GM19193 (cell line): Measurements from ENCODE around the gene ERVFRD-1.

Source experiments
- POLR2A ChIP-seq: IDR thresholded peaks from 4 replicates; pipeline ENCODE4 v1.6.1; 2011; ENCODE audit not compliant: insufficient read depth, insufficient read length; ENCODE audit errors: extremely low read depth

The ERVFRD-1 gene

GRCh38 chr6:11108726-11109125, 2.8 kb downstream of the ERVFRD-1 start:
- no peak for TF ChIP-seq POLR2A

- no peak for TF ChIP-seq POLR2A
Measured at GRCh38 chr6:11103065-11103464, 8.5 kb downstream of the ERVFRD-1 start.

- TF ChIP-seq POLR2A, result no peak
Measured at GRCh38 chr6:11101417-11101816, 10.1 kb downstream of the ERVFRD-1 start.

- TF ChIP-seq POLR2A, result no peak
Measured at GRCh38 chr6:11098004-11098403, 13.5 kb downstream of the ERVFRD-1 start.

- TF ChIP-seq POLR2A, result no peak
Measured at GRCh38 chr6:11097476-11097875, 14.0 kb downstream of the ERVFRD-1 start.

GRCh38 chr6:11096109-11096508, 15.4 kb downstream of the ERVFRD-1 start:
- TF ChIP-seq POLR2A, result no peak

GRCh38 chr6:11094941-11095340, 16.6 kb downstream of the ERVFRD-1 start:
- TF ChIP-seq POLR2A, result no peak

GRCh38 chr6:11094411-11094851, 17.1 kb downstream of the ERVFRD-1 start:
- TF ChIP-seq POLR2A, result no peak

GRCh38 chr6:11093626-11094410, 17.7 kb downstream of the ERVFRD-1 start, which contains the start of gene SMIM13:
SMIM13 (plus strand) TSS chr6:11093834; CDS start chr6:11094314, 480 bp downstream.
- peak; percentile 84 for TF ChIP-seq POLR2A

- peak; percentile 77 for TF ChIP-seq POLR2A
Measured at GRCh38 chr6:11093376-11093625, 18.2 kb downstream of the ERVFRD-1 start.

- TF ChIP-seq POLR2A, result no peak
Measured at GRCh38 chr6:11092668-11093375, 18.7 kb downstream of the ERVFRD-1 start.

- no peak for TF ChIP-seq POLR2A
Measured at GRCh38 chr6:11089695-11090094, 21.8 kb downstream of the ERVFRD-1 start.

- no peak for TF ChIP-seq POLR2A
Measured at GRCh38 chr6:11085758-11086435, 25.6 kb downstream of the ERVFRD-1 start.

GRCh38 chr6:11083956-11084355, 27.6 kb downstream of the ERVFRD-1 start:
- no peak for TF ChIP-seq POLR2A

GRCh38 chr6:11083491-11083890, 28.0 kb downstream of the ERVFRD-1 start:
- no peak for TF ChIP-seq POLR2A

- no peak for TF ChIP-seq POLR2A
Measured at GRCh38 chr6:11080296-11080695, 31.2 kb downstream of the ERVFRD-1 start.
